ENCODE data around the gene ENKUR. TPM values are rescaled to one million over a fixed set of nuclear protein-coding genes. Genes with fewer than 3 reads are reported as not detected.

Gene ENKUR
- total and polyA plus RNA-seq, 8 donors: 0.40 to 0.47 TPM; not detected in 6

GRCh38 chr10:25028711-25029110 lies 12.8 kb upstream of the ENKUR start:
- no peaks in the 10 kb centered on the region for H3K27me3 ChIP-seq
- 95 to 97% methylated on average over 1 of the region's 1 CpG for WGBS, 2 donors
- intact Hi-C loops (cut with DNase I): loop anchor here in 1 of 3 donors (10.0 kb wide), 1 partner anchor 46 kb away; no protein-coding TSS in a partner anchor
- no peak for FAIRE-seq
- no peak overlapping the region for H3K27ac ChIP-seq
- H3K36me3 ChIP-seq: no peaks in the 10 kb centered on the region
- no peak overlapping the region for H3K4me3 ChIP-seq
- DNase-seq: no peak
- TF ChIP-seq, protein P1, sequence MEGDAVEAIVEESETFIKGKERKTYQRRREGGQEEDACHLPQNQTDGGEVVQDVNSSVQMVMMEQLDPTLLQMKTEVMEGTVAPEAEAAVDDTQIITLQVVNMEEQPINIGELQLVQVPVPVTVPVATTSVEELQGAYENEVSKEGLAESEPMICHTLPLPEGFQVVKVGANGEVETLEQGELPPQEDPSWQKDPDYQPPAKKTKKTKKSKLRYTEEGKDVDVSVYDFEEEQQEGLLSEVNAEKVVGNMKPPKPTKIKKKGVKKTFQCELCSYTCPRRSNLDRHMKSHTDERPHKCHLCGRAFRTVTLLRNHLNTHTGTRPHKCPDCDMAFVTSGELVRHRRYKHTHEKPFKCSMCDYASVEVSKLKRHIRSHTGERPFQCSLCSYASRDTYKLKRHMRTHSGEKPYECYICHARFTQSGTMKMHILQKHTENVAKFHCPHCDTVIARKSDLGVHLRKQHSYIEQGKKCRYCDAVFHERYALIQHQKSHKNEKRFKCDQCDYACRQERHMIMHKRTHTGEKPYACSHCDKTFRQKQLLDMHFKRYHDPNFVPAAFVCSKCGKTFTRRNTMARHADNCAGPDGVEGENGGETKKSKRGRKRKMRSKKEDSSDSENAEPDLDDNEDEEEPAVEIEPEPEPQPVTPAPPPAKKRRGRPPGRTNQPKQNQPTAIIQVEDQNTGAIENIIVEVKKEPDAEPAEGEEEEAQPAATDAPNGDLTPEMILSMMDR (IDR thresholded peaks at IDR 0.05): no peak
- no peaks in the 10 kb centered on the region for H3K4me1 ChIP-seq
- ATAC-seq: no peak
- no peaks in the 10 kb centered on the region for H3K9me3 ChIP-seq

- FAIRE-seq (peak; percentile 86), DNase-seq (no peak), ATAC-seq (peak in 3 of 4 donors; percentile 61 to 74 (median 68))
- TF ChIP-seq, protein P1 (IDR thresholded peaks at IDR 0.05): peak in 1 of 4 donors; percentile 17
- Histone ChIP-seq H3K4me1 (no peaks in the 10 kb centered on the region), H3K27me3 (no peaks in the 10 kb centered on the region), H3K4me3 (no peak overlapping the region), H3K27ac (no peak overlapping the region), H3K36me3 (peaks cover 0 to 6% (median 0%) of the 10 kb centered on the region in 3 donors), H3K9me3 (no peaks in the 10 kb centered on the region)
- WGBS, 2 donors: 62 to 66% methylated on average over 1 of the region's 1 CpG
- intact Hi-C loops (cut with DNase I): loop anchor here in 1 of 3 donors (10.0 kb wide), 1 partner anchor 48 kb away; no protein-coding TSS in a partner anchor
Measured at GRCh38 chr10:25026463-25026862, 10.5 kb upstream of the ENKUR start.

DNA sequence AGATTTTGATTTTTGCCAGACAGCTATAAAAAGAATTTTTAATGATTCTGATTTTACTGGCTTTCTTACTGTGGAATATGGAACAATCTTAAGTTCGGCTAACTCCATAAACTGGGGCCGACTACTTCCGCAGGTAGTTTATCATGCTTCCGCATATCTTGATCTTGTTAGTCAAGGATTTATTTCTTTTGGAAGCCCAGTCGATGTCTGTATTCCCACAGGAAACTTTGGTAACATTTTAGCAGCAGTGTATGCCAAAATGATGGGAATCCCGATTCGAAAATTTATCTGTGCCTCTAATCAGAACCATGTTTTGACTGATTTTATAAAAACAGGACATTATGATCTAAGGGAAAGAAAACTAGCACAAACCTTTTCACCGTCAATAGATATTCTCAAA lies 8.6 kb upstream of the ENKUR start:
- no peaks in the 10 kb centered on the region for H3K27me3 ChIP-seq
- intact Hi-C loops (cut with DNase I): loop anchor here in 1 of 3 donors (10.0 kb wide), 1 partner anchor 50 kb away; no protein-coding TSS in a partner anchor

DNA sequence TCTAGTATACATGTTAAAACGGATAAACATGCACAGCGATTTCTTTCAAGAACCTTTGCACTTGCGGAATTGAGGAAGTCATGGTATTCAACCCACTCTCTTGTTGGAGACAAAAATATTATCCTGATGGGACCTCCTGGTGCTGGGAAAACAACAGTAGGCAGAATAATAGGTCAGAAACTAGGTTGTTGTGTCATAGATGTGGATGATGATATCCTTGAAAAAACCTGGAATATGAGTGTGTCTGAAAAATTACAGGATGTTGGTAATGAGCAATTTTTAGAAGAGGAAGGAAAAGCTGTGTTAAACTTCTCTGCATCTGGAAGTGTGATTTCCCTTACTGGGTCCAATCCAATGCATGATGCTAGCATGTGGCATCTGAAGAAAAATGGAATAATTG lies 7.3 kb upstream of the ENKUR start:
- no peak for DNase-seq
- WGBS, 2 donors: 78 to 79% methylated on average over 3 of the region's 3 CpGs
- FAIRE-seq: no peak
- Histone ChIP-seq H3K4me1 (peaks cover 0 to under 1% (median under 1%) of the 10 kb centered on the region in 3 donors), H3K27me3 (no peaks in the 10 kb centered on the region), H3K27ac (no peak overlapping the region), H3K4me3 (no peak overlapping the region), H3K9me3 (no peaks in the 10 kb centered on the region), H3K36me3 (peaks cover 0 to 6% (median 0%) of the 10 kb centered on the region in 3 donors)
- TF ChIP-seq, protein P1 (IDR thresholded peaks at IDR 0.05): no peak
- intact Hi-C loops (cut with DNase I): loop anchor here in 1 of 3 donors (10.0 kb wide), 1 partner anchor 52 kb away; no protein-coding TSS in a partner anchor
- no peak for ATAC-seq

More for the DNA sequence above, 8.6 kb upstream of the ENKUR start:
- Histone ChIP-seq H3K36me3 (peaks cover 0 to 6% (median 0%) of the 10 kb centered on the region in 3 donors), H3K27ac (no peak overlapping the region), H3K4me3 (no peak overlapping the region), H3K4me1 (no peaks in the 10 kb centered on the region), H3K9me3 (no peaks in the 10 kb centered on the region)
- TF ChIP-seq, protein P1 (IDR thresholded peaks at IDR 0.05): no peak
- no peak for ATAC-seq
- no peak for DNase-seq
- FAIRE-seq: no peak
- 69 to 73% methylated on average over 8 of the region's 8 CpGs for WGBS, 2 donors

DNA sequence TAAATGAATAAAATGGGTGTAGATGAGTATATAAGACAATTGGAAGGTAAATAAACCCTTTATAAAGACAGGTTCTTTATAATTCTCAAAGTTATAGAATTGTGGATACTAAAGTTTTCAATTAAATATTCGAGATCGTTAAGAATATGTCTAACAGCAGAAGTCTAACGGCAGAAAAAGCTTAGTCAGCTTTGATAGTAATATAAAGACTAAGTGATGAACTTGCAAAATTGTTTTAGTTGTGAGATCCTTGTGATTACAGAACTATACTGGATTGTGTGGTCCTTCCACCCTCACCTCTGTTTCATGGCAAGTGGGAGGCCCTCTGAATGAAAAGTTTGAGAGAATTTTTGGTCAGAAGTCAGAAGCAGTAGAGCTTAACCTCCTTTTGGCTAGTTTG lies 2.7 kb upstream of the ENKUR start:
- Histone ChIP-seq H3K36me3 (peaks cover 0 to 6% (median 0%) of the 10 kb centered on the region in 3 donors), H3K27me3 (no peaks in the 10 kb centered on the region), H3K9me3 (no peaks in the 10 kb centered on the region), H3K4me1 (peaks cover 0 to 9% (median 8%) of the 10 kb centered on the region in 3 donors), H3K27ac (no peak overlapping the region), H3K4me3 (no peak overlapping the region)
- FAIRE-seq (no peak), DNase-seq (no peak), ATAC-seq (no peak)
- intact Hi-C loops (cut with DNase I): no loop called here
- 92 to 96% methylated on average over 3 of the region's 3 CpGs for WGBS, 2 donors
- TF ChIP-seq, protein P1 (IDR thresholded peaks at IDR 0.05): no peak
